ENCODE data around the gene PRMT7.

The PRMT7 gene

GRCh38 chr16:68364561-68364998, 53.8 kb downstream of the PRMT7 start:
- H3K4me3 ChIP-seq (ENCODE audit: low read depth, low read length) = no peak overlapping the region
- no peak for DNase-seq (ENCODE audit: low read depth, low spot score)
- in situ Hi-C loops (cut with HindIII; ENCODE audit: low sequenced_read_pairs) = no loop called here
- TF ChIP-seq CTCF (IDR thresholded peaks at IDR 0.05; ENCODE audit: low read depth, low read length) = peak; percentile 19

GRCh38 chr16:68365167-68365817, 54.5 kb downstream of the PRMT7 start:
- no peak for TF ChIP-seq CTCF (IDR thresholded peaks at IDR 0.05; ENCODE audit: low read depth, low read length)
- no peak for DNase-seq (ENCODE audit: low read depth, low spot score)
- no peak overlapping the region for H3K4me3 ChIP-seq (ENCODE audit: low read depth, low read length)
- in situ Hi-C loops (cut with HindIII; ENCODE audit: low sequenced_read_pairs) = no loop called here

GRCh38 chr16:68366062-68366461, 55.2 kb downstream of the PRMT7 start:
- DNase-seq (ENCODE audit: low read depth, low spot score) = no peak
- in situ Hi-C loops (cut with HindIII; ENCODE audit: low sequenced_read_pairs) = no loop called here
- H3K4me3 ChIP-seq (ENCODE audit: low read depth, low read length) = no peak overlapping the region
- no peak for TF ChIP-seq CTCF (IDR thresholded peaks at IDR 0.05; ENCODE audit: low read depth, low read length)

GRCh38 chr16:68367030-68367429, 56.2 kb downstream of the PRMT7 start:
- in situ Hi-C loops (cut with HindIII; ENCODE audit: low sequenced_read_pairs) = no loop called here
- DNase-seq (ENCODE audit: low read depth, low spot score) = peak; percentile 23
- no peak overlapping the region for H3K4me3 ChIP-seq (ENCODE audit: low read depth, low read length)
- peak; percentile 30 for TF ChIP-seq CTCF (IDR thresholded peaks at IDR 0.05; ENCODE audit: low read depth, low read length)

- no peak overlapping the region for H3K4me3 ChIP-seq (ENCODE audit: low read depth, low read length)
- no peak for TF ChIP-seq CTCF (IDR thresholded peaks at IDR 0.05; ENCODE audit: low read depth, low read length)
- no peak for DNase-seq (ENCODE audit: low read depth, low spot score)
- in situ Hi-C loops (cut with HindIII; ENCODE audit: low sequenced_read_pairs) = no loop called here
Measured at GRCh38 chr16:68367440-68367839, 56.6 kb downstream of the PRMT7 start.

GRCh38 chr16:68367891-68368290, 57.1 kb downstream of the PRMT7 start:
- TF ChIP-seq CTCF (IDR thresholded peaks at IDR 0.05; ENCODE audit: low read depth, low read length) = no peak
- no peak overlapping the region for H3K4me3 ChIP-seq (ENCODE audit: low read depth, low read length)
- in situ Hi-C loops (cut with HindIII; ENCODE audit: low sequenced_read_pairs) = no loop called here
- DNase-seq (ENCODE audit: low read depth, low spot score) = no peak
